Measurements from ENCODE around the gene NPW.

Gene NPW

DNA sequence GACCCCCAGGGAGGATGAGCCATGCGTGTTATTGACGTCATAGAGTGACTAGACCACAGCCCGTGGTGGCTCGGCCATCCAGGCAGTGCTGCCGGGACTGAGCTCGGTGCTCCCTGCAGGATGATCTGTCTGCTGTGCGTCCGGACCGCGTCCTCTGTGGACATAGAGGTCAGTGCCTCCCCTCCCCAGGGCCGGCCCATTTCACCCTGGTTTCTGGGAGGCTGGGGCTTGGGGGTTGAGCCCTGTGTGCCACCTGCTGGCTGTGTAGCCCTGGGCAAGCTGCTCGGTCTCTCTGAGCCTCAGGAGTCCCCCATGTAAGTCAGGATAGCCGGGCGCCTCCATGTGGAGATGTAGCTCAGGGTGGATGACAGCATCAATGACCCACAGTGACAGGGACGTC is 36.5 kb downstream of the NPW start:
- DNase-seq, result peak; percentile 49

DNA sequence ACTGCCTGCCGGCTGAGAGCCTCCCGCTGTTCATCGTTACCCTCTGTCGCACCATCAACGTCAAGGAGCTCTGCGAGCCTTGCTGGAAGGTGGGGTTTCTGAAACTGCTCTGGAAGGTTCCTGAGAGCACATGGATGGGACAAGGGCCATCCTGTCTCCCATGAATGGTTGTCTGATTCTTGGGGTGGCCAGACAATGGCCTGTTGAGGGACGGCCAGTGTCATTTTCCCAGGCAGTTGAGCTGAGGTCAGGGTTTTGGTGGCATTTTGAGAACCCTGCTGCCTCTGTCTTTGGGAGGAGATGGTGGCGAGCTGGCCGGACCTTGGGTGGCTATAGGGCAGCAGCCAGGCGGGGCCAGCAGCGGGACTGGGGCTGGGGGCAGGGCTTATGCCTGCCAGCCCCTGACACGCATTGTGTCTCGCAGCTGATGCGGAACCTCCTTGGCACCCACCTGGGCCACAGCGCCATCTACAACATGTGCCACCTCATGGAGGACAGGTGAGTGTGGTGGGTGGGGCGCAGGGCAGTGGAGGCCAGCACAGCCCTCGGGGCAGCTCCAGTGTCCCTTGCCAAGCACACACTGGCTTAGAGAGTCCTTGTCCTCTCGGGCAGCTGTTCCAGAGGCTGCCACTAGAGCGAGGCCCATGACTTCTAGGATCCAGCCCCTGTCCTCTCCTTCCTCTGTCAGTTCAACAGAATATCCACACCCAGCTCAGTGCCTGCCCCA is 37.3 kb downstream of the NPW start:
- DNase-seq, result peak; percentile 47

DNA sequence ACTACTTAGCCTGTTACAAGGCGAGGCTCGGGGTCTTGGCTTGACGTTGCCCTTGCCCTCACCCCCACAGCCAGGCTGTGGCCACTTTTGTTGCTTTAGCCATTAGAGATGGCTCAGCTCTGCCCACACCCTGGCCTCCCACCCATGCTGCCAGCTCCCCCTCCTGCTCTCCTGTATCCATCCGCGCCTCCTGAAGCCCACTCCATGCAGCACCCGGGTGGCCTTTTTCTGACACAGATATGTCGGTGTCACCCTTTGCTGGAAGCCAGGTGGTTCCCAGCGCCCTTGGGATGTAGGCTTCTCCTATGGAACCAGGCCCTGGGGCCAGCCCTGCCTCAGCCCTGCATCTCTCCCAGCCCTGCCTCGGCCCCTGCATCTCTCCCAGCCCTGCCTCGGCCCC is 37.9 kb downstream of the NPW start:
- DNase-seq, result no peak

DNA sequence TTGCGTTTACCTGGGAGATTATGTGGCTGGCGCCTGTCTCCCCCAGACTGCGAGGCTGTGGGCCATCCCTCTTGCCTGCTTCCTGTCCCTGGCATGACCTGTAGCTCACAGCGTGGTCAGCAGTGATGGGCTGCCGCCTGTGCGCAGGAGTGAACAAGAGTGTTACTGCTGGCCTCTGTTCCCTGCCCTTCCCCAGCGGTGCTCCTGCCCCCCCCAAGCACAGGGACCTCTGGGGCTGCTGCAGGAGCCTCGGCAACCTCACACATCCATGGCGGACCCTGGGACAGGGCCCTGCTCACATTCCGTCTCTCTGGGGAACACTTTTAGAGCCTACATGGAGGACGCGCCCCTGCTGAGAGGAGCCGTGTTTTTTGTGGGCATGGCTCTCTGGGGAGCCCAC is 38.8 kb downstream of the NPW start:
- DNase-seq, result no peak

- no peak for DNase-seq
Measured at GRCh38 chr16:2058872-2059271, 39.3 kb downstream of the NPW start.

DNA sequence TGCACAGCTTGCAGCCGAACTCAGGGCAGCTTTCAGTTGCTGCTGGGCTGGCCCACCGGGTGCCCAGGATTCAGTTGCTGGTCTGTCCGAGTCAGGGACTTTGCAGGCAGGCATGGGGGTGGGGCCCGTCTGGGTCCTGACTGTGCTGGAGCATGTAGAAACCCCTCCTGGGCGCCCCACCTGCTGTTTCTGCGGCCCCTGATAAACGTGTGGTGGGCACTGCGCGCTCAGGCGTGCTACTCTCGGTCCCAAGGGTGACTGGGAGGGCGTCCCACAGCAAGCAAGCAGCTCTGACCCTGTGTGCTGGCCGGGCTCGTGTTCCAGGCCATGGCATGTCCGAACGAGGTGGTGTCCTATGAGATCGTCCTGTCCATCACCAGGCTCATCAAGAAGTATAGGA is 40.8 kb downstream of the NPW start:
- DNase-seq, result no peak

DNA sequence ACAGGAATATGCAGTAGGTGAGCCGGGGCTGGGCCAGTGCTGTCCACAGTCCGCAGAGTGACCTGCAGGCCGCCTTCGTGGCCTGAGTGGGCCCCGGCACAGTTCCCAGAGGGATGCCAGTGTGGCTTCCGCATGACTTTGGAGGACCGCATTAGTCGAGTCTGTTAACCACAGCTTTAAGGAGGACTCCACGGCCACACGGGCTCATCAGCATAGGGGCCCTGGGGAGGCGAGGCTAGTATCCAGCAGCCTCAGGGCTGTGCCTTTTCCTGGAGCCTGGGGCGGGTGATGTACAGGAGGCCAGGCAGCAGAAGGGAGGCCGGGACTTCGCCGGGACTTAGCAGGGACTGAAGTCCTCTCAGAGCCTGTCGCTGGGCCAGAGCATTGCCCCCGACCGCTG is 41.4 kb downstream of the NPW start:
- DNase-seq, result no peak

- no peak for DNase-seq
Measured at GRCh38 chr16:2061526-2061925, 41.9 kb downstream of the NPW start.

- DNase-seq, result no peak
Measured at GRCh38 chr16:2062801-2063200, 43.2 kb downstream of the NPW start.

DNA sequence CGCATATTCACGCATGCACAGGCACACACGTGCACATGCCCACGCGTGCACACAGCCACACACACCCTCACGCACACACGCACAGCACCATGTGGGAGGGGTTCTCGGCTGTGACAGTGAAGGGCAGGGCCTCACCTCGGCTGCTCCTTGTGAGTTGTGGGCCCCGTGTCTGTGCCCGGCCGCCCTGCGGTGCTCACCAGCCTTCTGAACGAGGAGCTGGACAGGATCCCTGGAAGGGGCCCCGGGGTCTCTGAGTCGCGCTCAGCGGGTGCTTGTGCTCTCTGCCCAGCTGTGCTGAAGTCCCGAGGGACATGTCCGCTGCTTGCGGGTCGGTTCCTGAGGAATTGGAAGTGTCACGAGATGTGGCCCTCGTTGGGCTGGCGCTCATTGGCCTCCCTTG is 44.3 kb downstream of the NPW start:
- DNase-seq, result no peak

GRCh38 chr16:2064368-2064945 is 44.9 kb downstream of the NPW start:
- DNase-seq, result no peak

GRCh38 chr16:2066139-2066538 is 46.6 kb downstream of the NPW start:
- DNase-seq, result no peak

Measured in 8988T (cell line).